Tibial nerve (tissue), 4 donors: ENCODE measurements around the gene PDX1. TPM values are rescaled to one million over a fixed set of nuclear protein-coding genes. Genes with fewer than 3 reads are reported as not detected.
A peak's percentile ranks its signal among the peaks of the same experiment; 100 is the strongest.

Experiments
- DNase-seq, 2 donors: peaks; one replicate each; pipeline ENCODE4 v3.0.0-alpha.2; 2019; ENCODE audit warnings: low spot score in 2 of 2
- H3K27ac ChIP-seq, 4 donors: fragments of 200-600 bp; sonication (generic) in 3 of 4; one replicate each; pipeline ENCODE4 v1.5.1; 2017 to 2019; ENCODE audit warnings: mild to moderate bottlenecking in 1 of 4
- H3K27me3 ChIP-seq, 2 donors: fragments of 200-600 bp; sonication (generic) in 1 of 2; one replicate each; pipeline versions ENCODE4 v1.5.1 to v1.6.0; 2017 to 2019
- H3K36me3 ChIP-seq, 3 donors: fragments of 200-600 bp; sonication (generic); one replicate each; pipeline ENCODE4 v1.5.1; 2018 to 2019
- H3K4me1 ChIP-seq, 4 donors: fragments of 200-600 bp; sonication (generic) in 3 of 4; one replicate each; pipeline ENCODE4 v1.5.1; 2017 to 2019
- H3K4me3 ChIP-seq, 4 donors: fragments of 200-600 bp; sonication (generic) in 3 of 4; one replicate each; pipeline ENCODE4 v1.5.1; 2017 to 2019; ENCODE audit warnings: mild to moderate bottlenecking in 1 of 4, moderate library complexity in 1 of 4
- H3K9me3 ChIP-seq, 4 donors: fragments of 200-600 bp; sonication (generic) in 3 of 4; one replicate each; pipeline ENCODE4 v1.5.1; 2017 to 2019
- CTCF ChIP-seq, 5 experiments: fragments of 200-600 bp in 3 of 5; fragments of 450-650 bp in 2 of 5; sonication (generic) in 3 of 5; IDR thresholded peaks; one replicate each; pipeline ENCODE4 v1.5.1; 2016 to 2019; ENCODE audit warnings: antibody characterized with exemption in 5 of 5, mild to moderate bottlenecking in 3 of 5, moderate library complexity in 2 of 5
- EP300 ChIP-seq, 2 donors: sonication (generic); formaldehyde crosslinking; IDR thresholded peaks; one replicate each; pipeline ENCODE4 v1.6.1; 2017; ENCODE audit warnings: antibody characterized with exemption in 2 of 2, mild to moderate bottlenecking in 1 of 2
- POLR2A ChIP-seq, 2 donors: fragments of 450-650 bp; IDR thresholded peaks; one replicate each; pipeline ENCODE4 v1.6.1; 2017; ENCODE audit warnings: antibody characterized with exemption in 2 of 2, mild to moderate bottlenecking in 2 of 2, moderate library complexity in 2 of 2
- WGBS, 2 donors: methylation state at CpG; one replicate each; pipeline ENCODE4 v1.1.5; 2018; 5-methylcytosine and 5-hydroxymethylcytosine counted together
- total RNA-seq, 4 donors: library from RNA; depleted of rRNA; stranded (reverse); fragments of >200 nt; gene quantifications; one replicate each; pipeline ENCODE4 v1.1.0, GENCODE V29; 2016

Gene PDX1
- total RNA-seq, 4 donors from 2014 or later = 0.30 TPM; not detected in 3

GRCh38 chr13:27960362-27961226 lies 40.8 kb downstream of the PDX1 start:
- Histone ChIP-seq H3K27ac (no peak overlapping the region), H3K9me3 (no peaks in the 10 kb centered on the region), H3K4me3 (peak overlapping the region; percentile 17 to 47 (median 28)), H3K4me1 (peaks cover 0 to 19% (median 14%) of the 10 kb centered on the region in 4 donors), H3K27me3 (peaks cover 5 to 100% of the 10 kb centered on the region in 2 donors), H3K36me3 (no peaks in the 10 kb centered on the region)
- WGBS, 2 donors = 1 to 3% methylated on average over 23 to 72 of the region's 73 CpGs
- peak in 3 of 5 experiments; percentile 8 to 28 (median 27) for TF ChIP-seq CTCF (IDR thresholded peaks at IDR 0.05)
- TF ChIP-seq POLR2A (IDR thresholded peaks at IDR 0.05) = no peak
- no peak for TF ChIP-seq EP300 (IDR thresholded peaks at IDR 0.05)
- no peak for DNase-seq

- no peak for TF ChIP-seq EP300 (IDR thresholded peaks at IDR 0.05)
- TF ChIP-seq CTCF (IDR thresholded peaks at IDR 0.05) = no peak
- no peak for TF ChIP-seq POLR2A (IDR thresholded peaks at IDR 0.05)
- WGBS, 2 donors = 14% methylated on average over 21 of the region's 25 CpGs
- Histone ChIP-seq H3K4me3 (peak overlapping the region; percentile 17 to 47 (median 28)), H3K36me3 (no peaks in the 10 kb centered on the region), H3K4me1 (peaks cover 0 to 26% (median 17%) of the 10 kb centered on the region in 4 donors), H3K9me3 (no peaks in the 10 kb centered on the region), H3K27ac (peak overlapping the region in 1 of 4 donors; percentile 47), H3K27me3 (peaks cover 5 to 100% of the 10 kb centered on the region in 2 donors)
- no peak for DNase-seq
These were observed 41.7 kb downstream of the PDX1 start for GRCh38 chr13:27961227-27962085.

- no peak for TF ChIP-seq POLR2A (IDR thresholded peaks at IDR 0.05)
- TF ChIP-seq EP300 (IDR thresholded peaks at IDR 0.05) = no peak
- TF ChIP-seq CTCF (IDR thresholded peaks at IDR 0.05) = no peak
- Histone ChIP-seq H3K27me3 (peaks cover 5 to 100% of the 10 kb centered on the region in 2 donors), H3K4me3 (no peak overlapping the region), H3K36me3 (no peaks in the 10 kb centered on the region), H3K9me3 (no peaks in the 10 kb centered on the region), H3K4me1 (peaks cover 0 to 34% (median 18%) of the 10 kb centered on the region in 4 donors), H3K27ac (no peak overlapping the region)
- DNase-seq = no peak
- WGBS, 2 donors = 37 to 41% methylated on average over 6 of the region's 6 CpGs
These were observed 42.5 kb downstream of the PDX1 start for GRCh38 chr13:27962128-27962841.

- Histone ChIP-seq H3K9me3 (no peaks in the 10 kb centered on the region), H3K36me3 (no peaks in the 10 kb centered on the region), H3K27me3 (peaks cover 5 to 100% of the 10 kb centered on the region in 2 donors), H3K4me1 (peaks cover 0 to 41% (median 18%) of the 10 kb centered on the region in 4 donors), H3K27ac (no peak overlapping the region), H3K4me3 (no peak overlapping the region)
- 62 to 69% methylated on average over 9 of the region's 9 CpGs for WGBS, 2 donors
- no peak for DNase-seq
- TF ChIP-seq CTCF (IDR thresholded peaks at IDR 0.05) (no peak), POLR2A (IDR thresholded peaks at IDR 0.05) (no peak), EP300 (IDR thresholded peaks at IDR 0.05) (no peak)
These were observed 43.2 kb downstream of the PDX1 start for GRCh38 chr13:27962982-27963381.
